GM19468 (cell line): Measurements from ENCODE around the gene SAMD1.
"Not testable (repeated sequence)": the region's sequence is repeated elsewhere in the genome, so short reads cannot be mapped to it uniquely, and the experiment has no call there.

Experiments used
- ATAC-seq: cut with Tn5 transposase; IDR thresholded peaks from one replicate; pipeline ENCODE4 v1.9.1; 2021; ENCODE audit warnings: mild to moderate bottlenecking, moderate library complexity, moderate number of reproducible peaks; ENCODE audit not compliant: unreplicated experiment; ENCODE audit errors: extremely low read depth

Gene SAMD1

GRCh38 chr19:14047866-14048265, 42.7 kb downstream of the SAMD1 start:
- ATAC-seq = not testable (repeated sequence)

DNA sequence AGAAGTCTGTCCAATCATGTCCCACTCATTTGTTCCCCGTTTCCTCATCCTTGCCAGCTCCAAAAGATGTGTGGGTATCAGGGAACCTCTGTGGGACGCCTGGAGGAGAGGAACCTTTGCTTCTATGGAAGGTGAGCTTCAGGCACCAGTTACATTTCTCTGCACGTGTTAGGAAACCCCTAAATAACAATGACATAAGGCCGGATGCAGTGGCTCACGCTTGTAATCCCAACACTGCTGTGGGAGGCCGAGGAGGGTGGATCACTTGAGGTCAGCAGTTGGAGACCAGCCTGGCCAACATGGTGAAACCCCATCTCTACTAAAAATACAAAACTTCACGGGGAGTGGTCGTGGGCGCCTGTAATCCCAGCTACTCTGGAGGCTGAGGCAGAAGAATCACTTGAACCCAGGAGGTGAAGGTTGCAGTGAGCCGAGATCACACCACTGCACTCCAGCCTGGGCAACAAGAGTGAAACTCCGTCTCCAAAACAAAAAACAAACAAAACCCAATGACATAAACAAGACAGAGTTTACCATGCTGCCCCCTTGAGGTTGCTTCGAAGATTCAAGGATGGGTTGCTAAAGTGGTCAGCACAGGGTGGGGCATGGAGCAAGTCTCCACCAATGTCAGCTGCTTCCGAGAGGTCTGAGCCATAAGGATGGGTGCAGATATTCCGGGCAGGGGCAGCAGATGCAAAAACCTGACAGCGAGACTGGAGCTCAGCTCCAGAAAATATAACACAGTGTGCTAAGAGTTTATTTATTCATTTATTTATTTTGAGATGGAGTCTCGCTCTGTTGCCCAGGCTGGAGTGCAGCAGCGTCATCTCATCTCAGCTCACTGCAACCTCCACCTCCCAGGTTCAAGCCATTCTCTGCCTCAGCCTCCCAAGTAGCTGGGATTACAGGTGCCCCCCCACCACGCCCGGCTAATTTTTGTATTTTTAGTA, 47.6 kb downstream of the SAMD1 start:
- ATAC-seq = not testable (repeated sequence)

DNA sequence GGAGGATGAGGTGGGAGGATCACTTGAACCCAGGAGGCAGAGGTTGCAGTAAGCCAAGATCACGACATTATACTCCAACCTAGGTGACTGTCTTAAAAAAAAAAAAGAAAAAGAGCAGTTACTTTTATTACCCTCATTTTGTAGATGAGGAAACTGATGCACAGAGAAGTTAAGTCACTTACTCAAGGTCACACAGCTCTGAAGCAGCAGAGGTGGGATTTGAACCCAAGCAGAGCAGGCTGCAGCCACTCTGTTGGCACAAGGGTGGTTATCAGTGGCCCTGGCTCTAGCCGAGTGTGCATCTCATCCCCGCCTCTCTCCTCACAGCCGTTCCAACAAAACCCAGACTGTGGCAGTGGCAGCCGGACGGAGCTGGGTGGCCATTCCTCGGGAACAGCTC, 51.4 kb downstream of the SAMD1 start:
- ATAC-seq = no peak
